ENCODE data around the gene OLIG3. TPM values are rescaled to one million over a fixed set of nuclear protein-coding genes. Genes with fewer than 3 reads are reported as not detected.

The OLIG3 gene
- total RNA-seq, 2 experiments from 2014 or later = 0.10 to 0.21 TPM

- no peaks in the 10 kb centered on the region for H3K4me1 Mint-ChIP-seq
These were observed 41.8 kb downstream of the OLIG3 start for GRCh38 chr6:137452333-137452894.

GRCh38 chr6:137443901-137444300, 50.3 kb downstream of the OLIG3 start:
- DNase-seq = no peak
- Mint-ChIP-seq H3K27me3 (no peaks in the 10 kb centered on the region), H3K4me1 (peaks cover 7% of the 10 kb centered on the region), H3K27ac (no peak overlapping the region), H3K36me3 (peaks cover 1% of the 10 kb centered on the region), H3K9me3 (peaks cover 8% of the 10 kb centered on the region), H3K4me3 (no peak overlapping the region)

More at GRCh38 chr6:137452333-137452894, 41.8 kb downstream of the OLIG3 start:
- no peak for DNase-seq
- H3K9me3 Mint-ChIP-seq = no peaks in the 10 kb centered on the region
- no peak overlapping the region for H3K27ac Mint-ChIP-seq
- no peak overlapping the region for H3K4me3 Mint-ChIP-seq
- H3K36me3 Mint-ChIP-seq = no peaks in the 10 kb centered on the region
- peaks cover 12% of the 10 kb centered on the region for H3K27me3 Mint-ChIP-seq
